Glutamatergic neuron (in vitro differentiated cells): ENCODE measurements around the gene PPP1R37. TPM values are rescaled to one million over a fixed set of nuclear protein-coding genes. Genes with fewer than 3 reads are reported as not detected.

Source experiments
- DNase-seq: peaks from one replicate; pipeline ENCODE4 v3.0.0; 2022
- H3K27ac Mint-ChIP-seq: one replicate; pipeline ENCODE4 v1.8.0; 2020; ENCODE audit warnings: mild to moderate bottlenecking, mixed read lengths, inconsistent platforms; ENCODE audit not compliant: unreplicated experiment
- H3K27me3 Mint-ChIP-seq: one replicate; pipeline ENCODE4 v1.8.0; 2020; ENCODE audit warnings: mild to moderate bottlenecking, moderate library complexity, mixed read lengths, inconsistent platforms; ENCODE audit not compliant: unreplicated experiment
- H3K36me3 Mint-ChIP-seq: one replicate; pipeline ENCODE4 v1.8.0; 2020; ENCODE audit warnings: mild to moderate bottlenecking, mixed read lengths, inconsistent platforms; ENCODE audit not compliant: unreplicated experiment
- H3K4me1 Mint-ChIP-seq: one replicate; pipeline ENCODE4 v1.8.0; 2020; ENCODE audit warnings: mild to moderate bottlenecking, low read depth, mixed read lengths, inconsistent platforms; ENCODE audit not compliant: unreplicated experiment
- H3K4me3 Mint-ChIP-seq: one replicate; pipeline ENCODE4 v1.8.0; 2020; ENCODE audit warnings: mild to moderate bottlenecking, mixed read lengths, inconsistent platforms; ENCODE audit not compliant: unreplicated experiment
- H3K9me3 Mint-ChIP-seq: one replicate; pipeline ENCODE4 v1.8.0; 2020; ENCODE audit warnings: mild to moderate bottlenecking, moderate library complexity, mixed read lengths, inconsistent platforms; ENCODE audit not compliant: unreplicated experiment
- total RNA-seq: library from RNA; stranded (reverse); fragmentation: NEBNext Ultra II Directional; extraction: Animal tissue kit (Norgen Biotek cat#: 25700); gene quantifications from one replicate; pipeline ENCODE4 v1.2.1, GENCODE V29; 2021; ENCODE audit not compliant: unreplicated experiment
- TF ChIP-seq, protein P1 (sequence below): fragments of 200-600 bp; sonication (generic); IDR thresholded peaks from one replicate; pipeline ENCODE4 v1.5.0; 2021; ENCODE audit not compliant: partially characterized antibody, unreplicated experiment

Gene PPP1R37
- total RNA-seq, 1 donor from 2014 or later: 49.5 TPM

DNA sequence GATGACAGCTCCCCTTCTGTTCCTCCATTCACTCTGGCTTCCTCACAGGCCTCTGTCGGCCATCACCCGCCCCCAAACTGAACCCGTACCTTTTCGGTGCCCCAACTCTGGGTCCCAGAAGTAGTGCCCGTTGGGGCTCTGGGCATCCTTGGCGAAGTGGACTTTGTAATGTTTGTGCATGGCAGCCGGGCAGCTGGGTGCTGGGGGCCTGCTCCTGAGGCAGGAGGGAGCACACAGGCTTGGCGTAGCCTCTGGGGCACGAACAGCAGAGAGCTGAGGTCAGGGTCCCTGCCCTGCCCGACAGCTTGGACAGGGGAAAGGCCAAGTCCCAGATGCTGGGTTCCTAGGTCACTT is 67.0 kb downstream of the PPP1R37 start:
- peaks cover 15% of the 10 kb centered on the region for H3K4me1 Mint-ChIP-seq
- H3K27ac Mint-ChIP-seq: peak overlapping the region; percentile 83
- DNase-seq: no peak
- H3K36me3 Mint-ChIP-seq: no peaks in the 10 kb centered on the region
- peaks cover 9% of the 10 kb centered on the region for H3K9me3 Mint-ChIP-seq
- TF ChIP-seq, protein P1, sequence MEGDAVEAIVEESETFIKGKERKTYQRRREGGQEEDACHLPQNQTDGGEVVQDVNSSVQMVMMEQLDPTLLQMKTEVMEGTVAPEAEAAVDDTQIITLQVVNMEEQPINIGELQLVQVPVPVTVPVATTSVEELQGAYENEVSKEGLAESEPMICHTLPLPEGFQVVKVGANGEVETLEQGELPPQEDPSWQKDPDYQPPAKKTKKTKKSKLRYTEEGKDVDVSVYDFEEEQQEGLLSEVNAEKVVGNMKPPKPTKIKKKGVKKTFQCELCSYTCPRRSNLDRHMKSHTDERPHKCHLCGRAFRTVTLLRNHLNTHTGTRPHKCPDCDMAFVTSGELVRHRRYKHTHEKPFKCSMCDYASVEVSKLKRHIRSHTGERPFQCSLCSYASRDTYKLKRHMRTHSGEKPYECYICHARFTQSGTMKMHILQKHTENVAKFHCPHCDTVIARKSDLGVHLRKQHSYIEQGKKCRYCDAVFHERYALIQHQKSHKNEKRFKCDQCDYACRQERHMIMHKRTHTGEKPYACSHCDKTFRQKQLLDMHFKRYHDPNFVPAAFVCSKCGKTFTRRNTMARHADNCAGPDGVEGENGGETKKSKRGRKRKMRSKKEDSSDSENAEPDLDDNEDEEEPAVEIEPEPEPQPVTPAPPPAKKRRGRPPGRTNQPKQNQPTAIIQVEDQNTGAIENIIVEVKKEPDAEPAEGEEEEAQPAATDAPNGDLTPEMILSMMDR: no peak
- peak overlapping the region; percentile 66 for H3K4me3 Mint-ChIP-seq
- H3K27me3 Mint-ChIP-seq: peaks cover 2% of the 10 kb centered on the region

DNA sequence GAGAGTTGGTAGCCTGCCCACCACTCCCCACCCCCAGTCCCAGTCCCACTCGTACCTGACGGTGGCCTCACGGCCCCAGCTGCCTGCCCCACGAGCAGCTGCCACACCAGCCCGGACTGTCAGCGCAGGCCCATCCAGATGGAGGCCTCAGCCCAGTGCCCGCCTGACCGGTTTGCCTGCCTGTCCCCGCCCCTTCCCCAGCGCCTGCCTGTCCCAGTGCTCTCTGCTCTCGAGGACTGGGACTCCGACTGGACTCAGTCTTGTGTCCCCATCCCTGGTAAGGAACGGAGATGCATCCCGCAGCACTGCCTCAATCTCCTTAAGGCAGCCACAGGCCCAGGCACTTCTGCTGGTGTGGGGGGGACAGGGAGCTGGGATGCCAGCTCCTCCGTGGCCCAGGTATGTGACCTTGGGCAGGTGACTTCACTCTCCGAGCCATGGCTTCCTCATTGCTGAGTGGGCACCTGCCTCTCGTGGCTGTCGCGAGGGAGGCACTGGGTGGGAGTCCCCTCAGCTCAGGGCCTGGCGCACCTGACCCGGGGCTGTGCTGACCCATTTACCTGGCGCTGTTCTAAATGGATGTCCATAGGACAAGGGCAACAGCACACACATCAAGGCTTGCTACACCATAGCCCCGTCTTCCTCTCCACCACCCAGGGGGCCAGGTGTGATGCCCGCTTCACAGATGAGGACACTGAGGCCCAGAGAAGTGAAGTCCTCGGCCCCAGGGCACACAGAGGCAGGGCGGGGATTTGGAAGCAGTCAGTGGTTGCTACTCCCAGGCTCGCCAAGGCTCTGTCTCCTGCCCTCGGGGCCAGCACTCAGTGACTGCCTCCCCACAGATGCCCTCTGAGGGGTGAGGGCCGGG is 68.1 kb downstream of the PPP1R37 start, which contains the start of gene NKPD1:
TSS of gene NKPD1 (minus strand) at position 113 of the 868 bp plus-strand sequence. CDS start 832 bp downstream, outside the sequence.
- peak; percentile 70 for DNase-seq
- TF ChIP-seq, protein P1: no peak
- peaks cover 17% of the 10 kb centered on the region for H3K4me1 Mint-ChIP-seq
- H3K27me3 Mint-ChIP-seq: peaks cover 2% of the 10 kb centered on the region
- peaks cover 9% of the 10 kb centered on the region for H3K9me3 Mint-ChIP-seq
- no peaks in the 10 kb centered on the region for H3K36me3 Mint-ChIP-seq
- peak within 1 kb of the TSS; percentile 66 for H3K4me3 Mint-ChIP-seq
- H3K27ac Mint-ChIP-seq: peak within 1 kb of the TSS; percentile 83

DNA sequence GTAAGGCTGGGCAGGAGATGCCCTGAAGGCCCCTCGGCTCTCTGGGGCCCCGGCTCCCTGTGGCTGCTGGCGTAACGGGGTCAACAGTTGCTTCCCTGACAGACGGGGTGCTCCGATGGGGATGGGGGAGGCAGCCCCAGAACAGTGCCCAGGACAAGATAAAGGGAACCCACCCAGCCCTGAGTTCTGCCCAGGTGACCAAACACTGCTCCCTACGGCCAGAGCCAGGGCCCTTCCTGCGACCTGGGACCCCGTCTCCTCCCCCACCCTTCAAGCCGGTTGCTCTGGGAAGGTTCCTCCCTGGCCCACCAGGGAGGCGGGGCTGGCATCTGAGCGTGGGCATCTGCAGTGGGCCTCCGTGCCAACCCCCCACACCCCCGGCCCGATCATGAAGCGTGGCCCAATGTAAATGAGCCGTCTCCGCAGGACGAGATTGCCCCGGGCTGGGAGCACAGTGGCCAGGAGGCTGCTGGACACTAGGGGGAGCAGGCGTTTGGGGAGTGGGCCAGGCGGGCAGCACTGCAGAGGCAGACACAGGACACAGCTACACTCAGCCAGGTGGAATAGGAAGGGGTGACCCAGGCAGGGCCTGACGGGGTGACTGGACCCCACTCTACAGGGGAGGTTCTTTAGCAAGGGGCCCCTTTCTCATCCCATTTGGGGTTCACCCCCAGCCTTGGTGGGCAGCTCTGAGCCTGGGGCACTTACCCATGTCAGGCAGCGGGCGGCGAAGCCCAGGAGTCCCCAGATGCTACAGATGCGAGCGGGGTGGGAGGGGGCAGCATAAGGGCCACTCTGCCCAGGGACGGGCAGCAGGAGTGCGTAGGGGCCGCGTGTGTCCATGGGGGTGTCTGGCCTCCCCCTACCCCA is 69.0 kb downstream of the PPP1R37 start:
- Mint-ChIP-seq H3K27ac (no peak overlapping the region), H3K4me1 (peaks cover 19% of the 10 kb centered on the region), H3K9me3 (peaks cover 11% of the 10 kb centered on the region), H3K36me3 (no peaks in the 10 kb centered on the region), H3K27me3 (peaks cover 4% of the 10 kb centered on the region), H3K4me3 (no peak overlapping the region)
- TF ChIP-seq, protein P1: peak; percentile 40
- DNase-seq: peak; percentile 82

DNA sequence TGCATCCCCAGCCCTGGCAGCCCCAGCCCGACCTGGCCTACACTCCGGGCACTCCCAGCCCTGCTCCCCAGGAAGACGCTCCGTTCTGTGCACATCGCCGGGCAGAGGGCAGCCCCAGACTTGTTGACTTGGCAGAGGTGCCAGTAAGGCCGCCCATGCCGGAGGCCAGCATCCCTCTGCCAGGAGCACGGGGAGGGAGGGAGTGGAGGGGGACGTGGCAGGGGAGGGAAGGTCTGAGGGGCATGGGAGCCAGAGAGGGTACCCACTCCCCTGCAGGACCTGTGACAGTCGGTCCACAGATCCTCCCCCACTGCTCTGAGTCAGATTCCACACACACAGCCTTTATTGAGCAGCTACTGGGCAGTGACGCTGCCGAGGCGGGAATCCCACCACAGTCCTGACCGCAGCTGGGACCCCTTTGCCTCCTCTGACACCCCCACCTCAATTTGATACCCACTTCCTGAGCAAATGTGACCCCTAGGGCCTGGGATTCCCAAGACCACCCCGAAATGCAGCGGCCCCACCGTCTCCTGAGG is 69.7 kb downstream of the PPP1R37 start:
- no peak overlapping the region for H3K4me3 Mint-ChIP-seq
- TF ChIP-seq, protein P1: no peak
- peaks cover 12% of the 10 kb centered on the region for H3K9me3 Mint-ChIP-seq
- H3K36me3 Mint-ChIP-seq: no peaks in the 10 kb centered on the region
- DNase-seq: no peak
- peaks cover 21% of the 10 kb centered on the region for H3K4me1 Mint-ChIP-seq
- no peak overlapping the region for H3K27ac Mint-ChIP-seq
- H3K27me3 Mint-ChIP-seq: peaks cover 4% of the 10 kb centered on the region
